ENCODE results near the gene NUP153. TPM values are rescaled to one million over a fixed set of nuclear protein-coding genes. Genes with fewer than 3 reads are reported as not detected.
"Not testable (repeated sequence)": the region's sequence is repeated elsewhere in the genome, so short reads cannot be mapped to it uniquely, and the experiment has no call there.

NUP153 gene
- total RNA-seq, 1 experiment from 2014 or later: 31.3 TPM

DNA sequence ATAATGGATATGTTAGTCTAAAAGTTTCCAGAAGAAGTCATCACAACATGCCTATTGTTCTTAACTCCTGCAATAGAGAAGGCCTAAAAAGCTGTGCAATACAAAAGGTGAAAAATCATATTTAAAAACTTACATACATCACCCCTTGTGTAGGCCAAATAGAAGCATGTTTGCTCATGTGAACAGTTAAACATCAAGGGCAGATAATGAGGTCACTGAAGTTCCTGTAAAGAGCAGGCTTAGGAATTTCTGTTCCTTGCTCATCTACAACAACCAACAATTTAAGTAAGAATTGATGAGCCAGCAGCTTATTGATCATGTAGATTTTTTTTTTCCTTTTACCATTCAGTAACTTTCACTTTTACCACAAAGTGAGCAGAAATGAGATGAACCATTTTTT lies 7.5 kb upstream of the NUP153 start:
- DNase-seq (ENCODE audit: low spot score): no peak

DNA sequence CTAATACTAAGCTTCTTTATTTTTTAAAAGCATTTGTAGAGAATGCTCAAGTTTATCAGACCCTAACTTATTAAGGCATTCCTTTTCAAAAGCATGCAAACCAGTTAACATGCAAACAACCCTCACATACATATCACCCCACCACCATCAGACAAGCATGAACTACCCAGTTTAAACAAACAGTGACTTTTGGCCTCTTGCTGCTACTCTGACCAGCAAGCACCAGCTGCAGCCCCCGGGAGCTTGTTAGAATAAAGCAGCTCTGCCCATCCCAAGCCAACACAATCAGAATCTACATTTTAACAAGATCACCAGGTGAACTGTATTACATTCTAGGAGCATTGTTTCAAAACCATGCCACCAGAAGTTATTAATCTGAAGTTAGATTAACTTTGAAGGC lies 5.9 kb upstream of the NUP153 start:
- no peak for DNase-seq (ENCODE audit: low spot score)

DNA sequence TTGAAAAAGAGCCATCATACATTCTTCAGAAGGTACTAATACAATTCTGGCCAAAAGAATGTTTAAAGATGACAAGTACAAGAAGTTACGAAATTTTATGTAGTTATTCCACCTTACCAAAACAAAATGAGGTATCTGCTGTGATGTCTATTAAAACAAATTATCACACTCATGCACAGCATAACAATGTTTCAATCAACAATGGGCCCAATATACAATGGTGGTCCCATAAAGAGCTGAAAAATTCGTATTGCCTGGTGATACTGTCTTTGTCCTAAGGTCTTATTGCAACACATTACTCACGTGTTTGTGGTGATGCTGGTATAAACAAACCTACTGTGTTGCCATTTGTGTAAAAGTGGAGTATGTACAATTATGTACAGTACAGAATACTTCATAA lies 3.6 kb upstream of the NUP153 start:
- DNase-seq (ENCODE audit: low spot score): no peak

DNA sequence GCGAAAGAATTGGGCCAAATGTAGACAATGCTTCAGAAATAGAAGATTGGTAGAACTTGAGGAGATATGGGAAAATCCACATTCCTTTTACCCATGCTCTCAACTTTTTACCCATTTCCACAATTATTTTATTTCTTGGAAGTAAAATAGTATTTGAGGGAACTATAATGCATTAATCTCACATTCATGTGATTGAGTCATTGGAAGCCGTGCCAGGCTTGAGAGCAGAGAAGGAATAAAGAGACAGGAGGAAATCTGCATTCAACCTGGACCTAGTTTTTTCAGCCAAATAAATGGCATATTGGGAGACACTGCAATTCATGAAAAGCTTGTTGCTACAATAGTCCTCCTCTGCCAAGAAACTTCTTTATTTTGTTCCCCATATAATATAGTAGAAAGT lies 2.8 kb upstream of the NUP153 start:
- DNase-seq (ENCODE audit: low spot score): no peak

DNA sequence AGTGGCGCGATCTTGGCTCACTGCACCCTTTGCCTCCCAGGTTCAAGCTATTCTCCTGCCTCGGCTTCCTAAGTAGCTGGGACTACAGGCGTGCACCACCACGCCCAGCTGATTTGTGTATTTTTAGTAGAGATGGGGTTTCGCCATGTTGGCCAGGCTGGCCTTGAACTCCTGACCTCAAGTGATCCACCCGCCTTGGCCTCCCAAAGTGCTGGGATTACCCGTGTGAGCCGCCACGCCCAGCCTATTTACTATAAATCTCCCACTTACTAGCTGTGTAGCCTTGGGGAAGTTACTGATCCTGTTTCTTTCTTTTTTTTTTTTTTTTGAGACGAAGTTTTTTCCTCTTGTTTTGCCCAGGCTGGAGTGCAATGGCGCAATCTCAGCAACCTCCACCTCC lies 1.3 kb upstream of the NUP153 start:
- DNase-seq (ENCODE audit: low spot score): not testable (repeated sequence)

DNA sequence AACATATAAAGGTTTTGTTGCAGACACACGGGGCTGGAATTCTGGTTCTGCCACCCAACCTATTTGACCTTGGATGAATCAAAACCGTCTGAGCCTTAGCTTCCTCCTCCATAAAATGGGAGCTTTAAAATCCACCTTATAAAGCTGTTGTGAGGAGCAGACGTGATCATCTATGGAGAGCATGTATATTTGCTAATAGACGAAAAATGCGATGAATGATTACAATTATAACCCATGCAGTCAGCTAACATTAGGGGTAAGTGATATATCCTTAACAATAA lies 586 bp upstream of the NUP153 start:
- no peak for DNase-seq (ENCODE audit: low spot score)

DNA sequence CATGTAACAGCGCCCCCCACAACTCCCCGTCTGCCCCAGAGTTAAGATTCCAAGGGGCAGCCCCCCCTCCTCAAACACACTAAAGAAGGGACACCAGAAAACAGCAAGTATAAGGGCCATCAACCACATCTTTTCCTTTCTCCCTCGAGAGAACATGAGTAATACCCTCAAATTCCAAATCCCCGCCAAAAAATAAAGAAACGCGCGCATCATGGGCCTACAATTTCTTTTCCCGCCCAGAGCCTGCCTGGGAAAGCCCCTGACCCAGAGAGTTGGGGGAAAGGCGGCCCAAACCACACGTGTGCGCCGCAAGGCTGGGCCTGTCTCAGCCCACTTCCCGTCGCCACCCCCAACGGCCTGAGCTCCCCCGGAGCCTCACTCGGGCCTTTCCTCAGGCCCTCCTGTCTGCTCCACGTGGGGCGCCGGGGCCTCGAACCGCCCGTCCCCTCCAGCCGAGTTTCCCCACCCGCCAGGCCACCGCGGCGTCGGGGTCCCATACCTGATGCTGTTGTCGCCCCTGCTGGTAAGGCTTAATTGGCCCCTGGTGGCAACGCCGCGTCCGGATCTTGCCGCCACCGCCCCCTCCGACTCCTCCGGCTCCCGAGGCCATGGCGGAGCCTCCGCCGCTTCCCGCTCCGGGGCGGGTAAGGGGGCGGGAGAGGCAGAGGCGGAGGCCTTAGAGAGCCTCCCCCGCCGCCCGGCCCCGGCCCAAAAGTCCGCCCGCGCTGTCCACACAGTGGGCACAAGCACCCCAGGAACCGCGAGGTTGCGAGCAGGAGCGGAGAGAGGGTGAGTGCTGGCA lies 746 bp downstream of the NUP153 start:
- DNase-seq (ENCODE audit: low spot score): peak; percentile 68

DNA sequence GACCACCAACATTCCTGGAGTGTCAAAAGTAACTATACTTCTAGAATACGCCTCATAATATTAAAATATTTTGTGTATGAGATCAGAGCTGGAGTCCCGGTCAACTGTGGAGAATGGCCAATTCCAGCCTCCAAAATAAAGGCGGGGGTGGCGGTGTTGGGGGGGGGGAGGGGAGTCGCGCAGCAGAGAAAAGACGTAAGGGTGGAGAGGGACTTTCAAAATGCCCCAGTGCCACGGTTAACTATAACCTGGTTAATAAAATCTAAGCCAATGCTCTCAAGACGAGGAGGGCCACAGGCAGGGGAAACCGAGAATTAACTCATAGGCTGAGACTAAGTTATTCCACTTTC lies 1.3 kb downstream of the NUP153 start:
- DNase-seq (ENCODE audit: low spot score): peak; percentile 55

DNA sequence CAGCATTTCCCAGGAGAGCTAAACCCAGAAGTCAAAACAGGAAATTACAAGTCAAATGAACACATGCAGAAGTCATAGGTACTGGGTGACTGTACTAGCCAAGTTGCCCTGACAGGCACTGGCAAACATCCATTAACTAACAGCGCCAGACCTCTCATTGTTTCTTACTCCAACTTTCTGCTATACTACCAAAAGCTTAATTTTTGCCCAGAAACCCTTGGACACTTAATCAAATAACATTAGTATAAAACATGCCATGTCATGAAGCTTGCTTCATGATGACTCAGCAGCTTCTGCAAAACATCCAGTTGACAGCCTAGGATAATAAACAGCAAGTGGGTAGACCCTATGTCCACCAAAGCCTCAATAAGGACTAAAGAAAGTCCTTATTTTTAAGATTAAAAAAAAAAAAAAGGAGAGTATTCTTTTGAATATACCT lies 3.5 kb downstream of the NUP153 start:
- DNase-seq (ENCODE audit: low spot score): no peak

DNA sequence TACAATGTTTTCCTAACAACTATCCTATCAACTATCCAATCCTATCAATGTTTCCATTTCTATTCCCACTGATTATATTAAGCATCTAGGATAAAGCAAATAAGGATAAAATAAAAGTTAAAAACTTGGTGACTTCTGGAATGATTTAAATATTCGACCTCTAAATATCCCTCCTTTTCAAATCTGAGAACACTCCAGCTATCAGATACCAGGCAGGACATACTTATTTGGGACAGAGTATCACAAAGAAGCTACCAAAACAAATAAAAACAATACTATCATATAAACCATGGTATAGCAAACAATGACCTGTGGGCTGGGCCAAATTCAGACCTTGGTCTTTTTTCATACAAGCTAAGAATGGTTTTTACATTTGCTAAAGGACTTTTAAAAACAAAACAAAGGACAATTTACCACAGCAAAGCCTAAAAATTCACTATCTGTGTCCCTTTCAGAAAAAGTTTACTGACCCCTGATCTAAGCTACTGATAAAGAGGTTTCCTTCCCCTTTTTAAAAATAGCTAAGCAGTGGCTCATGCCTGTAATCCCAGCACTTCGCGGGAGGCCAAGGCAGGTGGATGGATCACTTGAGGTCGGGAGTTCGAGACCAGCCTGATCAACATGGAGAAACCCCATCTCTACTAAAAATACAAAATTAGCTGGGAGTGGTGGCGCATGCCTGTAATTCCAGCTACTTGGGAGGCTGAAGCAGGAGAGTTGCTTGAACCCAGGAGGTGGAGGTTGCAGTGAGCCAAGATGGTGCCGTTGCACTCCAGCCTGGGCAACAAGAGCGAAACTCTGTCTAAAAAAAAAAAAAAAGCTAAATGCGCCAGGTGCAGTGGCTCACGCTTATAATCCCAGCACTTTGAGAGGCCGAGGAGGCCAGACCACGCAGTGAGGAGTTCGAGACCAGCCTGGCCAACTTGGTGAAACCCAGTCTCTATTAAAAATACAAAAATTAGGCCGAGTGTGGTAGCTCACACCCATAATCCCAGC lies 6.0 kb downstream of the NUP153 start:
- no peak for DNase-seq (ENCODE audit: low spot score)

DNA sequence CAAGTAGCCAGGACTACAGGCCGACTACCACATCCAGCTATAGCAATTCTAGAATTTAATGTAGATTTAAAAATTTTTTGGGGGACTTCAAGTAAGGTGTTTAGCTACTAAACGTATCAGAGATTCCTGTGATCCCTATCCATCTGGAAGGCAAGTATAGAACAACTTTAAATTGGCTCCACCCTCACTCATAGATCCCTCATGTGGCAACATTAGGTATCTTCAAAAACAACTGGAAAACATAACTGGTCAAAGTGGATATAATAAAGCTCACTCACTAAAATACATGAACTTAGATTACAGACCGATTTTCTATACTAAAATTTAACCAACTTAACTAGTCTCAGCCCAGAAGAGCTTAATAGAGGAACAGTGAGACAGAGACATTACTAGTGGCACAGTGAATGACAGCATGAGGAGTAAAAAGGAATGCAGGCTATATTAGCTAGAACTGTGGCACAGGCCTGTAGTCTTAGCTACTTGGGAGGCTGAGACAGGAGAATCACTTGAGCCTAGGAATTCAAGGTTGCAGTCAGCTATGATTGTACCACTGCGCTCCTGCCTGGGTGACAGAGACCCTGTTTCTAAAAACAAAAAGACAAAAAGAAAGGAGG lies 14.7 kb downstream of the NUP153 start:
- DNase-seq (ENCODE audit: low spot score): no peak

DNA sequence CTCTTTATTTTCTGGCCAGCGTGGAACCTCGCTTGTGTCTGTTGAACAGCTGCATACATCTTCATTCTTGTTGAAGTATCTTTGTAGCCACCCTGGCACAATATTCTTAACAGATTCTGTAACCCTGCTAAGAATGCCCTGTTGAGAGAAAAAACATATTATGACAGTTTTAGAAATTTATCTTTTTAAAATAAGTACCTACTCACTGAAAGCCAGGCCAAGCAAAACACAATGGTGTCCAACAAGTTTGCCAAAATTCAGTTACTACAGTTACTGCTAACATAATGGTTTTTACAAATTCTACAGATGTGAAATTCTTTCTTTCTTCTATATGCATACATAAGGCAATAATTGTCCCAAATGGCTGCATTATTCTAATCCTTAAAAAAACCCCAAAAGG lies 18.2 kb downstream of the NUP153 start:
- no peak for DNase-seq (ENCODE audit: low spot score)

DNA sequence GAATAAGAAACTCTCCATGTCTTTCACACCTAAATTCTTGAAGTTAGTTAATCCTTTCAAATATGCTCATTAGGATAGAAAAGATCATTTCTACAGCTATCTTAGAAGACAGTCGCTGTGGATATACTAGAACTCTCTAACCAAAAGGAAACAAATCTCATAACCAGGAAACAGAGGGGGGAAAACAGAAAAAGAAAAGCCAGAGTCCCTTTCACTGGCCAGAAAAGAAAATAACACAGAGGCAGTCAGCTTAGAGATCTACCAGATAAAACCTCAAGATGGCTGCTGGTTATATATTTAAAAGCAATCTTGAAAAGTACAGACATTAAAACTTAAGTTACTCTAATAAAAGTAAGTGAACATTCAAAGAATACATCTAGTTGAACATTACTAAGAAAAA lies 19.6 kb downstream of the NUP153 start:
- no peak for DNase-seq (ENCODE audit: low spot score)

DNA sequence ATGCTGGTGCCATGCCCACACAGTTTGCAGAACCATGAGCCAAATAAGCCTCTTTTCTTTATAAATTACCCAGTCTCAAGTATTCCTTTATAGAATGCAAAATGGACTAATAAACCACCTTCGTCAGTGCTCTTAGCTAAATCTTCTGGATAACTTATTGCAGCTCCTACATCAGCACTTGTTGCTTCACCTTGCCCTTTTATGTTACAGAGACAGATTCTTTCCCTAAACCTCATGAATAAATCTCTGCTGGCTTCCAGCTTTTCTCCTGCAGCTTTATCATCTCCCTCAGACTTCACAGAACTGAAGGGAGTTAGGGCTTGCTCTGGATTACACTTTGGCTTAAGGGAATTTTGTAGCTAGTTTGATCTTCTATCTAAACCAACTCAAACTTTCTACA lies 22.6 kb downstream of the NUP153 start:
- DNase-seq (ENCODE audit: low spot score): no peak

DNA sequence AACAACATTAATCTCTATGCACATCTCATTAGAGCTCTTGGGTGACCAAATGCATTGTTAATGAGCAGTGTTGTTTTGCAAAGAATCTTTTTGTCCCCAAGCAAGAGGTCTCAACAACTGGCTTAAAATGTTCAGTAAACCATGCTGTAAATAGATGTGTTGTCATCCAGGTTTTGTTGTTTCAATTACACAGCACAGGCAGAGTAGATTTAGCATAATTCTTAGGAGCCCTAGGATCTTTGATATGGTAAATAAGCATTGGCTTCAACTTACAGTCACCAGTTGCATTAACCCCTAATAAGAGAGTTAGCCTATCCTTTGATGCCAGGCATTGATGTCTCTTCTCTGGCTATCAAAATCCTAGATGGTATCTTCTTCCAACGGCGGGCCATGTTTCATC lies 23.3 kb downstream of the NUP153 start:
- DNase-seq (ENCODE audit: low spot score): no peak

DNA sequence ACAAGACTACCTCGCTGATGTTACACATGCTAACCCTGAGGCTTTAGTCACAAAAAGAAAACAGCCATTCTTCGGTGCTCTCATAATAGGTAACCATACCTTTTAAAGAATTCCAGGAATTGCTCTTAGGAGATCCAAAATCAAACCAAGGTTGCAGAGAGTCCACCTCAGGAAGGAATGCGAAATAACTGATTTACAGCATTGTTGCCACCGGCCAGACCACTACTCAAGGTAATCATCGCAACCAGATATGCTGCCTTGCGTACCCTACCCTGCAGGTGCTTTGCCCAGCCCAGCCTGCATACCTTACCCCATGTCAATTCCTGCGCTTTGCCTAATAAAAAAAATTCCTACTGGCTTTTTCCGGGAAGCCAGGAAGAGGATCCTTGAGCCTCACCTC lies 27.0 kb downstream of the NUP153 start:
- DNase-seq (ENCODE audit: low spot score): no peak

DNA sequence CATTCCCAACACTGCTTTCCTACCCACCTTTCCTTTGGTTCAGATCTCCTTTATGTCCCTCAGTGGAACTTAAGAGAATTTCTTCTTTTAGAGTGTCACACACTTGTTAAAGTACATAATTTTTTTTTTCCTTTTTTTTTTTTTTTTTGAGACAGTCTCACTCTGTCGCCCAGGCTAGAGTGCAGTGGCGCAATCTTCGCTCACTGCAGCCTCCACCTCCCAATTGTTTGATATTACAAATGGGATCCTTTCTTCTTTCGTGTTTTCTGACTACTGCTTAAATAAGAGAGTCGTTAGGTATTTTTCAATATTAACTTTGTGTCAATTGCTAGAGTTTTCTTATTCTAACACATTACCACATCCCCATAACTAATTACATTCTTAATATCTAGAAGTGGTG lies 29.1 kb downstream of the NUP153 start:
- DNase-seq (ENCODE audit: low spot score): no peak

DNA sequence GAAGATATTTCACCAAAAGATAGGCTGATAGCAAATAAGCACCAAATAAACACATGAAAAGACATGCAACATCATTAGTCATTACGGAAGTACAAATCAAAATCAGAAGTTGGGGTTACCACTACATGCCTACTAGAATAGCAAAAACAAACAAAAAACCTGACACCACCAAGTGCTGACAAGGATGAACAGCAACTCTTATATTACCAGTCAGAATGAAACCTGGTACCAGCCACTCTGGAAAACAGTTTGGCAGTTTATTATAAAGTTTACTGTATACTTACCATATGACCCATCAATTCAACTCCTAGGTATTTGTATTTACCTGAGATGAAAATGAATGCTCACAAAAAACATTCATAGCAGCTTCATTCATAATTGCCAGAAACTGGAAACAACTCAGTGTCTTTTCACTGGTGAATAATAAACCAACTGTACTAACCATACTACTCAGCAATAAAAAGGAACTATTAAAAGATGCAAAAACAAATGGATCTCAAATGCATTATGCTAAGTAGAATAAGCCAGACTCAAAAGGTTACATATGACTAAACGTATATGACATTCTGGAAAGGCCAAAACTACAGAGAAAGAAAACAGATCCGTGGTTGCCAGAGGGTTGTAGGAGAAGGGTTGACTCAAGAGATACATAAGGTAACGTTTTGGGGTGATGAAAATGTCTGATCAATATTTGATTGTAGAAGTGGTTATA lies 33.0 kb downstream of the NUP153 start:
- no peak for DNase-seq (ENCODE audit: low spot score)

DNA sequence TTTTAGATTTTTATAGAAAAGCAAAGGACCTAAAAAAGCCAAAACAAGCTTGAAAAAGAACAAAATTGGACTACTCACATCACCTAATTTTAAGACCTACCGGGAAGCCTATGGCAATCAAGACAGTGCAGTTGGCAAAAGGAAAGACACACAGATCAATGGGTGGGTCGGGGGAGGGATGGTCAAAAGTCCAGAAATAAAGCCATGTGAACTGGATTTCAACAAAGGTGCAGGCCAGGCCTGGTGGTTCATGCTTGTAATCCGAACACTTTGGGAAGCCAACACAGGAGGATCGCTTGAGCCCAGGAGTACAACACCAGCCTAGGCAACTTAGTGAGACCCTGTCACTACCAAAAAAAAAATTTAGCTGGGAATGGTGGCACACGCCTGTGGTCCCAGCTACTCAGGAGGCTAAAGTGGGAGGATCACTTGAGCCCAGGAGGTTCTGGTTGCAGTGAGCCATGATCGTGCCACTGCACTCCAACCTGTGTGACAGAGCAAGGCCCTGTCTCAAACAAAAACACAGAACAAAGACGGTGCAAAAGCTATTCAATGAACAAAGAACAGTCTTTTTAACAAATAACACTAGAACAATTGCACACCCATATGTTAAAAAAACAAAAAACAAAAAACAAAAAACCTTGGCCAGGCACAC lies 34.5 kb downstream of the NUP153 start:
- DNase-seq (ENCODE audit: low spot score): no peak

DNA sequence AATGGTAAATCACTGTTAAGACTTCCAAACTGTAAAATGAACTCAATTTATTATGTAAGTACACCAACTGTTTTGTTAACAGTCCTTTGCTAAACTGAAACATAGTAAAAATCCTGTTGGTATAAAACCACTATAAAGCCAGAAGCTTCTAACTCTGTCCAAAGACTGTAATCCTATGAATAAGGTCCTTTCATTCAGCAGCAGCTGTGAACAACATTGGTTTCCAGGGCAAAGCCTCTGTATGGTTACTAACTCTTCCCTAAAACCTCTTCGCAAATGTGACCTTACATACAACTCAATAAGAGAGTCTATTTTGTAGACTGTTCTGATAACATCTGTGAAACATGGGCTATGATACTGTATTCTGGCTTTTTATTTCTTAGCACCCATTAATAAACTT lies 40.1 kb downstream of the NUP153 start:
- DNase-seq (ENCODE audit: low spot score): no peak

DNA sequence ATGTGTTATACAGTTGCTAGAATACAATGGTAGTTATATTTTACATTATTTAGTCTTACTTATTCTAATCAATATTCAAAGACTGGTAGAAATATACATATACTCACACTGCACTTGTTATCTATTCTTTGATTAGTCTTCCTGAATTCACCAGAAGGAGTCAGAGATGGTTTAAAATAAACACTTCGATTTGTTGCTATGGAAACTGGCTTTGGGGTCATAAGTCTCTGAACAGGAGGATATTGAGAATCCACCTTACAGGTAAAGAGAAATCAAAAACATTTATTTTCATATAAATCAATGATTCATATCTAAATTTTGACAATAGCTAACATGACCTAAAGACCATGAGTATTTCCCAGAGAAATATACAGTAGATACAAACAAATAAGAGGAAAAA lies 41.6 kb downstream of the NUP153 start:
- no peak for DNase-seq (ENCODE audit: low spot score)

Data from HT-29 (cell line).